WI38 (cell line): ENCODE data around the gene ITPKB.

Experiments
- H3K4me3 ChIP-seq: 2 replicates; pipeline ENCODE4 v1.5.1; 2011; ENCODE audit warnings: low read depth, mild to moderate bottlenecking, control low read depth, low read length
- TF ChIP-seq, protein P1 (sequence below): IDR thresholded peaks from 2 replicates; pipeline ENCODE4 v1.5.1; 2012; ENCODE audit warnings: low read depth, mild to moderate bottlenecking, control low read depth, low read length

ITPKB gene

DNA sequence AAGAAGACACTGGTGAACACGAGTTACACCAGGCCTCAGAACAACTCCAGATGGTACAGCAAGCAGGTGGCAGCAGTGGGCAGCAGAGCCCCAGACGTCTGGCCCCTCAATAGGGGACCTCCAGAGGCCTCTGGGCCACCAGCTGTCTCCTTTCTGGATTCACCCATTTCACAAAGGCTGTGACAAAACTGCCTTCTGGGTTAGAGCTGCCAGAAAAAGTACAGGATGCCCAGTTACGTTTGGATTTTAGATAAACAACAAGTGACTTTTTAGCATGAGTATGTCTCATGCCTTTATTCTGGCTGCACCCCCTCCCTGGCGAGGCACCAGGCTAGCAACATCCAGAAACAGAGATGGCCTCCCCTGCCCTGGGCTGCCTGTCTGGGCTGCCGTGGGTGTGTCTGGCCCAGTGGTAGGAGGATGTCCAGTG lies 30.1 kb downstream of the ITPKB start:
- TF ChIP-seq, protein P1, sequence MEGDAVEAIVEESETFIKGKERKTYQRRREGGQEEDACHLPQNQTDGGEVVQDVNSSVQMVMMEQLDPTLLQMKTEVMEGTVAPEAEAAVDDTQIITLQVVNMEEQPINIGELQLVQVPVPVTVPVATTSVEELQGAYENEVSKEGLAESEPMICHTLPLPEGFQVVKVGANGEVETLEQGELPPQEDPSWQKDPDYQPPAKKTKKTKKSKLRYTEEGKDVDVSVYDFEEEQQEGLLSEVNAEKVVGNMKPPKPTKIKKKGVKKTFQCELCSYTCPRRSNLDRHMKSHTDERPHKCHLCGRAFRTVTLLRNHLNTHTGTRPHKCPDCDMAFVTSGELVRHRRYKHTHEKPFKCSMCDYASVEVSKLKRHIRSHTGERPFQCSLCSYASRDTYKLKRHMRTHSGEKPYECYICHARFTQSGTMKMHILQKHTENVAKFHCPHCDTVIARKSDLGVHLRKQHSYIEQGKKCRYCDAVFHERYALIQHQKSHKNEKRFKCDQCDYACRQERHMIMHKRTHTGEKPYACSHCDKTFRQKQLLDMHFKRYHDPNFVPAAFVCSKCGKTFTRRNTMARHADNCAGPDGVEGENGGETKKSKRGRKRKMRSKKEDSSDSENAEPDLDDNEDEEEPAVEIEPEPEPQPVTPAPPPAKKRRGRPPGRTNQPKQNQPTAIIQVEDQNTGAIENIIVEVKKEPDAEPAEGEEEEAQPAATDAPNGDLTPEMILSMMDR: no peak
- H3K4me3 ChIP-seq: no peak overlapping the region

DNA sequence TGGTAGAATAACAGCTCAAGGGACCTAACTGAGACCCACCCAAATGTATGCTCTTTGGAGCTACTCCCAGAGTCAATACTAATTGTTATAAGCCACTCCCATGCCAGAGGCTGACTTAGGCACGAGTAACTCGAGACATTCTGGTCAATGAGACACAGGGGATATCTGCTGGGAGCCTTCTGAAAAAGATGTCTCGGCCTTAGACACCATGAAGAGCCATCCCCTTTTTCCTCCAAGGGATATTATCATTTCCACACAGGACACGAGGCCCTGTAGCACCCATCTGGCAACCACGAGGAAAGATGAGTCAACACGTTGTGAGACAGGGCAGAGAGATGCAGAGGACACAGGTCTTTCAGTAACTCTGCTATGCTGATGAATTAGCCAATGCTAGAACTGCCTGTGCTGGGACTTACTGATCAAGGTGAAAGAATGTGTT lies 30.7 kb downstream of the ITPKB start:
- H3K4me3 ChIP-seq: no peak overlapping the region
- TF ChIP-seq, protein P1: no peak

DNA sequence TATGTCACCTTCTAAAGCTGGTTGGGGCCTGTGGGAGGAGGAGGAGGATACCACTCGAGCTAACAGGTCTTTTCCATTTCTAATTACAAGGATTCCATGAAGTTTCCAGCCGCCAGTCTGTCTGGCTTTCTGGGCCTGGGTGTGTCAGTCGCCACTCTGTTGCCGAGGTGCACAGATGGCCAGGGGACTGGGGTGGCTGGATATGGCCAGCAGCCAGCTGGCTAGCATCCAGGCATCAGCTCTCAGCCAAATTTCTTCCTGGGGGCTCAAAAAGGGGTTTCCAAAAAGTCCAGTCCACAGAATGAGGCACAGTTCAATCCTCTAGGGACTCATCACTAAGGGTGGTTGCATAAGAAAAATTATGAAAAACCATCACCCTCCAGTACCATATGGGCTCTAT lies 32.4 kb downstream of the ITPKB start:
- TF ChIP-seq, protein P1: no peak
- H3K4me3 ChIP-seq: no peak overlapping the region

DNA sequence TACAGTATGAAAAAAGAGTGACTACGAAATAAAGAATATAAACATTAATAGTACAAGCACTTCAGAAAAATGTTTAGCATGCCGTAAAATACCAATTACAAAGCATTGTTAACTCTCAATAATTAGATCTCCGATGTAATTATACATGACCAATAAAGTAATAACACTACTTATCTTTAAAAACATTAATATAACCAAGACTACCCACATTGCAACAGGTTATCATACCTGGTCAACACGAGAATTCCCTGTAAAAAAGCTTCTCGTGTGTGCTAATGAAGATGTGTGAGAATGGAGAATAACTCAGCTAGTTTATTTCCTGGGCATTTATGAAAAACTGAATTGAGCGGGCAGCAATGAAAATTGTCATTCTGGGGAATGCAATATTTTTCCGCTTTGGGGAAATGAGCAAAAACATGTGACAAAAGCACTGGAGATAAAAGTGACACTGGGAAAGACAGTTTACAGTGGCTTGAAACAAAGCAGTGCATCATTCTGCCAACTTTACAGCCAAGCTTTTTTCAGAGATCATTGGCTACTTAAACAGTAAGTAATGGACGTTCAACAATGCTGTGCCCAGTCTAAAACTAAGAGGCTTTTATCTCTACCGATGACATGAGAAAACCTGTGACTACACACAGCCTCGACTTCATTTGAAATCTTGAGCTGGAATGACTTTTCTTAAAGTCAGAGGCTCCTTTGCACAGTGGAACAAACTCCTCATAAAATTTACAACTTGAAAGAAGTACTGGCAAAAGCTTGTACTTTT lies 34.7 kb downstream of the ITPKB start:
- TF ChIP-seq, protein P1: no peak
- no peak overlapping the region for H3K4me3 ChIP-seq

DNA sequence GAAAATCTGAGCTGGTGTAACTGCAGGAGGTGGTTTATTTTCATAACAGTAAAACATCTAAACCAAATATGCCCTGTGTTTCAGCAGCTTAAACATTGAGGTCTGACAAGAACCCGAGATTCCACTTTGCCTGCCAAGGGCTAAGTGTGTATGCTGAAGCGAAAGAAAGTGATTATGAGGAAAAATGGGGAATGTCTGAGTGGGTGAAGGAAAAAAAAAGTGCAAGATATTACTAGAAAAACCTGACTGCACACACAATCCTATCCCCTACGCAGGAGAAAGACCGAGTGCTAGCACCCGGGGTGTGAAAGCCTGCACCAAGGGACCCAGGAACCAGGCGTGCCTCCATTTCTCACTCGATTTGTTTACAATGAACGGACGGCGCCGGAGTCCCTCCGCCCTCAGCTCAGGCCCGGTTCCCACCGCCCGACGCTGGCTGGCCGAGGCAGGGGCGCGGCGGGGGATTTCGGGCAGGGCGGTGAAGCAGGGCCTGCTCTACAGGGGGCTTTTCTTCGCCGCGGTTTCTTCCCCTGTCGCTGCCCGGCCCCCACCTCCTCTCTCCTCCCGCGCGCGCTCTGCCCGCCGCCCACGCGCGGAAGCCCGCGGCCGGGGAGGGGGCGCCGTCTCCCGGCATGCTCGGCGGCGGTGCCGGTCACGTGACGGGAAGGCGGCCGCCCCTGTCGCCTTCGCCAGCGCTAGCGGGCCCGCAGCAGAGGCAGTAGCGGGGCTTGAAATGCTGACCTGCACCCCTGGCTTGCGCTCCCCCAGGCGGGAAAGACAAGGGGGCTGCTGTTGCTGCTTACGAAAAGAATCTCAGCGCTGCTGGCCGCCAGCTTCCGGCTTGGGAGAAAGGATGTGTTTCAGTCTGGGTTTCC lies 35.9 kb downstream of the ITPKB start:
- H3K4me3 ChIP-seq: peak overlapping the region; percentile 67
- TF ChIP-seq, protein P1: no peak

DNA sequence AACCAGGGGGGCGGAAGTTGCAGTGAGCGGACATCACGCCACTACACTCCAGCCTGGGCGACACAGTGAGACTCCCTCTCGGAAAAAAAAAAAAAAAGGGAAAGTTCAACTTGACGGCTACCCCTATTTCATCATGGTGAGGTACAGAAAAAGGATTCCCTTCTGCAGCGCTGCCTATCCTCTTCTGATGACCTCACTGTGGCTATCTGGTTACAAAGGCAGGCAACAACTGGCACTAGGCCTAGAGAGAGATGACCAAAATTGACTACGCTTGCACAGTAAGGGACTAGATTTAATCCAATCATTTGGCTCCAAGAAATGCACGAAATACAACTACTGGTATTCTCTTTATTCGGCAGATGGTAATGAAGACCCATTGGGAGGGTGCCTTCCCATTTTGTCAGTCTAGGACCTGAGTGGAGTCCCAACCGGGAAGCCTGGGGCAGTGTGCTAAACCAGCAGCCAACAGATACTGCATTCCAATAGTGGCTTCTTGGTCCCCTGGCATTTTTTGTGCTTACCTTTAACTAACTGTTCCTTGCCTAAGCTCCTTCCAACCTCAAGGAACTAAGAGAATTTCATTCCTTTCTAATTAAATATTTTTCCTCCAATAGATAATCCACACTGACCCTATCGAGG lies 36.6 kb downstream of the ITPKB start:
- TF ChIP-seq, protein P1: no peak
- H3K4me3 ChIP-seq: peak overlapping the region; percentile 67

DNA sequence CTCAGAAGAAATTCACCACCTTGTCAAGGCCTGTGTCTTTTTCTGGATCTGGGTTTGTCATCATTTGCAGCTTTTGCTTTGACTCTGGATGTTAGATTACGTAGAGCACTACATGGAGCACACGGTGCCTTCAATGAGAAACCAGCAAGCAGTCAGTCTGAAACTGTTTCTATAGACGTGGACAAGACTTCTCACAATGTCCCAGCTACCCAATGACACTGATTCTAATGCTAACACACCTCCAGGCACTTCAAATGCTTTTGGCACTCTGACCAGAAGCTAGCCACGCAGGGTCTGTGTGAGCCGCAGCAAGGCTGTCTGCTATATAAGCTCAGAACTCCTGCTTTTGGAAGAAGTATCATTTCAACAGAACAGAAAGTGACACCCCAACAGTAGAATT lies 38.2 kb downstream of the ITPKB start:
- H3K4me3 ChIP-seq: no peak overlapping the region
- TF ChIP-seq, protein P1: no peak
